ENCODE data around the gene C6orf132. TPM values are rescaled to one million over a fixed set of nuclear protein-coding genes. Genes with fewer than 3 reads are reported as not detected.

Gene C6orf132
- total RNA-seq, 4 donors from 2014 or later, result 26.1 to 96.9 (median 43.2) TPM

GRCh38 chr6:42133926-42134325 lies 8.5 kb downstream of the C6orf132 start:
- Histone ChIP-seq H3K9me3 (no peaks in the 10 kb centered on the region), H3K36me3 (peaks cover 0 to 3% (median 0%) of the 10 kb centered on the region in 4 donors), H3K27ac (no peak overlapping the region), H3K27me3 (no peaks in the 10 kb centered on the region), H3K4me3 (no peak overlapping the region), H3K4me1 (peaks cover 6 to 29% (median 17%) of the 10 kb centered on the region in 4 donors)
- DNase-seq, result no peak
- intact Hi-C loops (cut with DNase I; ENCODE audit: low total_unique reads), result no loop called here
- in situ Hi-C loops (cut with MboI; ENCODE audit: low pct_ligation_motif_present in 1 of 4, low pct_unique_long_range_greater_than_20kb in 1 of 4, low sequenced_read_pairs in 3 of 4), result no loop called here
- 88% methylated on average over 4 of the region's 4 CpGs; no CpG with 5 or more reads in 1 of the 2 donors for WGBS, 2 donors (ENCODE audit: low coverage in 1 of 2)
- TF ChIP-seq POLR2A (IDR thresholded peaks at IDR 0.05), result no peak
- no peak for TF ChIP-seq EP300 (IDR thresholded peaks at IDR 0.05; ENCODE audit: low read depth)
- TF ChIP-seq POLR2AphosphoS5 (IDR thresholded peaks at IDR 0.05), result no peak
- TF ChIP-seq CTCF (IDR thresholded peaks at IDR 0.05), result no peak

GRCh38 chr6:42131531-42131930 lies 10.9 kb downstream of the C6orf132 start:
- no peaks in the 10 kb centered on the region for H3K27me3 ChIP-seq
- H3K27ac ChIP-seq, result no peak overlapping the region
- H3K4me3 ChIP-seq, result no peak overlapping the region
- no peak for DNase-seq
- no peaks in the 10 kb centered on the region for H3K9me3 ChIP-seq
- intact Hi-C loops (cut with DNase I; ENCODE audit: low total_unique reads) (no loop called here), in situ Hi-C loops (cut with MboI; ENCODE audit: low pct_ligation_motif_present in 1 of 4, low pct_unique_long_range_greater_than_20kb in 1 of 4, low sequenced_read_pairs in 3 of 4) (no loop called here)
- TF ChIP-seq POLR2A (IDR thresholded peaks at IDR 0.05) (no peak), POLR2AphosphoS5 (IDR thresholded peaks at IDR 0.05) (no peak), EP300 (IDR thresholded peaks at IDR 0.05; ENCODE audit: low read depth) (no peak), CTCF (IDR thresholded peaks at IDR 0.05) (no peak)
- H3K36me3 ChIP-seq, result peaks cover 0 to 6% (median 0%) of the 10 kb centered on the region in 4 donors
- peaks cover 0 to 5% (median 3%) of the 10 kb centered on the region in 4 donors for H3K4me1 ChIP-seq
- WGBS, 2 donors (ENCODE audit: low coverage in 1 of 2), result 93 to 96% methylated on average over 3 to 11 of the region's 11 CpGs

GRCh38 chr6:42129360-42129676 lies 13.1 kb downstream of the C6orf132 start:
- peaks cover 0 to 4% (median 0%) of the 10 kb centered on the region in 4 donors for H3K4me1 ChIP-seq
- in situ Hi-C loops (cut with MboI; ENCODE audit: low pct_ligation_motif_present in 1 of 4, low pct_unique_long_range_greater_than_20kb in 1 of 4, low sequenced_read_pairs in 3 of 4), result no loop called here
- TF ChIP-seq POLR2AphosphoS5 (IDR thresholded peaks at IDR 0.05) (no peak), EP300 (IDR thresholded peaks at IDR 0.05; ENCODE audit: low read depth) (no peak), CTCF (IDR thresholded peaks at IDR 0.05) (no peak), POLR2A (IDR thresholded peaks at IDR 0.05) (no peak)
- no peak for DNase-seq
- WGBS, 2 donors (ENCODE audit: low coverage in 1 of 2), result 100% methylated on average over 2 of the region's 2 CpGs; no CpG with 5 or more reads in 1 of the 2 donors
- peaks cover 0 to 6% (median 0%) of the 10 kb centered on the region in 4 donors for H3K36me3 ChIP-seq
- H3K9me3 ChIP-seq, result no peaks in the 10 kb centered on the region
- H3K27ac ChIP-seq, result no peak overlapping the region
- intact Hi-C loops (cut with DNase I; ENCODE audit: low total_unique reads), result no loop called here
- no peaks in the 10 kb centered on the region for H3K27me3 ChIP-seq
- H3K4me3 ChIP-seq, result no peak overlapping the region

DNA sequence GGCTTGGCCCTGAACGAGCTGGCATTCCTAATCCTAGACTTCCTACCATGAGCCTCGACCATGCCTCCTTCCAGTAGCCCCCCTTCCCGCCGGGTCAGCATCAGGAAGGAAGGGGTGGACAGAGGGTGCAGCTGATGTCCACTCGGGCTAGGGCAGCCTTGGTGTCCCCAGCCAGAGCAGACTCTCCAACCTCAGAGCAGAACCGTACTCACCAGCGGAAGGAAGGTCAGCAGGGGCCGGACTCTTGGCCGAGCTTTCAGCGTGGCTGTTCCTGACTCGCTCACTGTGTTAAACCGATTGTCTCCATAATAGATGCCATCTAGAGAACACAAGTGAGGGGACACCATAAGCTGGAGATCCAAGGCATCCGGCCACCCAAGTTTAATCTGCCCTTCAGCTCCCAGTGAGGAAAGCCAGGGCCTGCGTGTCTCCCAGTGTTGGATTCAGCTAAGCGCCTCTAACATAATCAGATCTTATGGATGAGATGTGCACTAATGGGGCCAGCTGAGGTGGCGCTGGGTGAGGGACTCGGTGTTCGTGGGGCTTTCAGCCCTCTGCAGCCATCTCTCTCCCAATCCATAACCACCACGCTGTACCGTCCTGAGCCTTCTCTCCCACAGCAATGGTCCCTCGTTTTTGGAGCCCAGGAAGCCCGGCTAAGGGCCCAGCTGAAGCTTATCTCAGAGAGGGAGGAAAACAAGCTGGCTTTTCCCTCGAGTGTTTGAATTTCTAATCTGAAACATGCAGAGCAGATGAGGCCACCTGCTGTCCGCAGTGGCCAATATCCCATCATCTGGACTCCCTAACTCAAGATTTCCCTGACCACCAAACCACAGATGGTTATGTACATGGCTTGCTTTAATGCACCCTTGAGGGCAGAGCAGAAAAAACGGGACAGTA lies 13.7 kb downstream of the C6orf132 start:
- Histone ChIP-seq H3K4me1 (peaks cover 0 to 10% (median under 1%) of the 10 kb centered on the region in 4 donors), H3K36me3 (peaks cover 0 to 6% (median 0%) of the 10 kb centered on the region in 4 donors)
- WGBS, 2 donors (ENCODE audit: low coverage in 1 of 2), result 71% methylated on average over 20 of the region's 25 CpGs; no CpG with 5 or more reads in 1 of the 2 donors

More for the DNA sequence above, 13.7 kb downstream of the C6orf132 start:
- Histone ChIP-seq H3K27me3 (no peaks in the 10 kb centered on the region), H3K4me3 (no peak overlapping the region), H3K9me3 (no peaks in the 10 kb centered on the region), H3K27ac (no peak overlapping the region)
- no peak for DNase-seq
- in situ Hi-C loops (cut with MboI; ENCODE audit: low pct_ligation_motif_present in 1 of 4, low pct_unique_long_range_greater_than_20kb in 1 of 4, low sequenced_read_pairs in 3 of 4) (no loop called here), intact Hi-C loops (cut with DNase I; ENCODE audit: low total_unique reads) (no loop called here)
- TF ChIP-seq EP300 (IDR thresholded peaks at IDR 0.05; ENCODE audit: low read depth) (no peak), POLR2A (IDR thresholded peaks at IDR 0.05) (no peak), CTCF (IDR thresholded peaks at IDR 0.05) (no peak)
